SK-N-SH (cell line): ENCODE measurements around the gene SBNO1. TPM values are rescaled to one million over a fixed set of nuclear protein-coding genes. Genes with fewer than 3 reads are reported as not detected.
"Not testable (repeated sequence)": the region's sequence is repeated elsewhere in the genome, so short reads cannot be mapped to it uniquely, and the experiment has no call there.

Experiments
- CTCF ChIA-PET: fragments of 300-600, 350-600 bp; formaldehyde crosslinking; extraction: SDS; loops from one replicate; lab custom pipeline; 2021; lab: Yijun Ruan, JAX
- POLR2A ChIA-PET: fragments of 350-600 bp; sonication (Branson Sonifier 250); formaldehyde crosslinking; extraction: SDS; loops from one replicate; lab custom pipeline; 2020; ENCODE audit warnings: antibody characterized with exemption, inconsistent platforms; lab: Yijun Ruan, JAX
- DNase-seq: peaks from one replicate; pipeline ENCODE4 v3.0.0; 2012
- H2AFZ ChIP-seq: fragments of 200-600 bp; sonication (generic); 2 replicates; pipeline ENCODE4 v1.8.1; 2016; ENCODE audit warnings: antibody characterized with exemption, mild to moderate bottlenecking, low read depth
- H3F3A ChIP-seq: fragments of 200-600 bp; sonication (generic); replicated peaks from 2 replicates; pipeline ENCODE3; 2016; ENCODE audit warnings: antibody characterized with exemption, mild to moderate bottlenecking; ENCODE audit not compliant: insufficient read depth
- H3K27ac ChIP-seq, 2 experiments: fragments of 200-500 bp in 1 of 2; fragments of 200-600 bp in 1 of 2; sonication (Bioruptor generic) in 1 of 2; sonication (generic), shearing (Covaris generic) in 1 of 2; 2 replicates each; pipeline versions ENCODE4 v1.5.1 to v1.6.1; 2014 to 2016; ENCODE audit warnings: low read depth in 2 of 2, inconsistent platforms in 1 of 2, low read length in 1 of 2, mild to moderate bottlenecking in 1 of 2, mixed read lengths in 1 of 2
- H3K27me3 ChIP-seq: fragments of 200-600 bp; sonication (generic), shearing (Covaris generic); 2 replicates; pipeline ENCODE4 v1.6.1; 2016; ENCODE audit warnings: mixed run types; ENCODE audit not compliant: insufficient read depth
- H3K36me3 ChIP-seq, 2 experiments: fragments of 200-500 bp in 1 of 2; fragments of 200-600 bp in 1 of 2; sonication (Bioruptor generic) in 1 of 2; sonication (generic) in 1 of 2; replicated peaks in 1 of 2; 2 replicates each; pipeline versions ENCODE3 to v1.5.1; 2014 to 2016; ENCODE audit warnings: low read length in 1 of 2, mild to moderate bottlenecking in 1 of 2; ENCODE audit not compliant: insufficient read depth in 2 of 2, control insufficient read depth in 1 of 2
- H3K4me1 ChIP-seq, 2 experiments: fragments of 200-500 bp in 1 of 2; fragments of 200-600 bp in 1 of 2; sonication (Bioruptor generic) in 1 of 2; sonication (generic), shearing (Covaris generic) in 1 of 2; 2 replicates each; pipeline versions ENCODE4 v1.5.1 to v1.6.1; 2014 to 2016; ENCODE audit warnings: low read depth in 1 of 2, low read length in 1 of 2, mixed run types in 1 of 2; ENCODE audit not compliant: insufficient read depth in 2 of 2, control insufficient read depth in 1 of 2
- H3K4me2 ChIP-seq: fragments of 200-600 bp; sonication (generic), shearing (Covaris generic); 2 replicates; pipeline ENCODE4 v1.6.1; 2017; ENCODE audit warnings: mixed run types
- H3K4me3 ChIP-seq, 2 experiments: fragments of 200-500 bp in 1 of 2; fragments of 200-600 bp in 1 of 2; sonication (Bioruptor generic) in 1 of 2; sonication (generic), shearing (Covaris generic) in 1 of 2; 2 replicates each; pipeline versions ENCODE4 v1.5.1 to v1.8.1; 2014 to 2016; ENCODE audit warnings: low read depth in 2 of 2, inconsistent platforms in 1 of 2, low read length in 1 of 2, mild to moderate bottlenecking in 1 of 2, mixed read lengths in 1 of 2, moderate library complexity in 1 of 2
- H3K79me2 ChIP-seq: fragments of 200-600 bp; sonication (generic); 2 replicates; pipeline ENCODE4 v1.8.1; 2017; ENCODE audit warnings: mild to moderate bottlenecking; ENCODE audit not compliant: insufficient read depth
- H3K9ac ChIP-seq: fragments of 200-600 bp; sonication (generic); 2 replicates; pipeline ENCODE4 v1.6.1; 2017; ENCODE audit warnings: mixed run types
- H3K9me2 ChIP-seq: fragments of 200-600 bp; sonication (generic); 2 replicates; pipeline ENCODE4 v1.6.1; 2017; ENCODE audit warnings: mixed run types
- H3K9me3 ChIP-seq: fragments of 200-600 bp; sonication (generic); 2 replicates; pipeline ENCODE4 v1.6.1; 2017; ENCODE audit warnings: mixed run types, mild to moderate bottlenecking, moderate library complexity
- H4K20me1 ChIP-seq: fragments of 200-600 bp; sonication (generic); 2 replicates; pipeline ENCODE4 v1.6.1; 2017; ENCODE audit warnings: mild to moderate bottlenecking, mixed run types; ENCODE audit not compliant: insufficient read depth
- EZH2phosphoT487 ChIP-seq: fragments of 200-600 bp; sonication (generic); IDR thresholded peaks from 2 replicates; pipeline ENCODE4 v1.6.1; 2017; ENCODE audit warnings: low read depth, mixed run types, mild to moderate bottlenecking, antibody characterized with exemption, moderate library complexity, borderline replicate concordance
- NFIC ChIP-seq: IDR thresholded peaks from 2 replicates; pipeline ENCODE4 v1.4.0; 2012; ENCODE audit warnings: borderline replicate concordance
- RCOR1 ChIP-seq: fragments of 150-350 bp; IDR thresholded peaks from 2 replicates; pipeline ENCODE4 v1.6.1; 2017; ENCODE audit warnings: antibody characterized with exemption, low read length
- WGBS: methylation state at CpG from one replicate; pipeline ENCODE4 v1.1.6; 2017; ENCODE audit warnings: low lambda C conversion rate; 5-methylcytosine and 5-hydroxymethylcytosine counted together
- polyA plus RNA-seq, 3 experiments: library from polyadenylated mRNA; depleted of rRNA; stranded (reverse); fragments of >200 nt; gene quantifications; 2 replicates each; pipeline ENCODE4 v1.2.3, GENCODE V29; 2012

SBNO1 gene
- polyA plus RNA-seq, 1 of the 3 experiments (the other 2 are of a cell fraction) = 4.5 TPM

DNA sequence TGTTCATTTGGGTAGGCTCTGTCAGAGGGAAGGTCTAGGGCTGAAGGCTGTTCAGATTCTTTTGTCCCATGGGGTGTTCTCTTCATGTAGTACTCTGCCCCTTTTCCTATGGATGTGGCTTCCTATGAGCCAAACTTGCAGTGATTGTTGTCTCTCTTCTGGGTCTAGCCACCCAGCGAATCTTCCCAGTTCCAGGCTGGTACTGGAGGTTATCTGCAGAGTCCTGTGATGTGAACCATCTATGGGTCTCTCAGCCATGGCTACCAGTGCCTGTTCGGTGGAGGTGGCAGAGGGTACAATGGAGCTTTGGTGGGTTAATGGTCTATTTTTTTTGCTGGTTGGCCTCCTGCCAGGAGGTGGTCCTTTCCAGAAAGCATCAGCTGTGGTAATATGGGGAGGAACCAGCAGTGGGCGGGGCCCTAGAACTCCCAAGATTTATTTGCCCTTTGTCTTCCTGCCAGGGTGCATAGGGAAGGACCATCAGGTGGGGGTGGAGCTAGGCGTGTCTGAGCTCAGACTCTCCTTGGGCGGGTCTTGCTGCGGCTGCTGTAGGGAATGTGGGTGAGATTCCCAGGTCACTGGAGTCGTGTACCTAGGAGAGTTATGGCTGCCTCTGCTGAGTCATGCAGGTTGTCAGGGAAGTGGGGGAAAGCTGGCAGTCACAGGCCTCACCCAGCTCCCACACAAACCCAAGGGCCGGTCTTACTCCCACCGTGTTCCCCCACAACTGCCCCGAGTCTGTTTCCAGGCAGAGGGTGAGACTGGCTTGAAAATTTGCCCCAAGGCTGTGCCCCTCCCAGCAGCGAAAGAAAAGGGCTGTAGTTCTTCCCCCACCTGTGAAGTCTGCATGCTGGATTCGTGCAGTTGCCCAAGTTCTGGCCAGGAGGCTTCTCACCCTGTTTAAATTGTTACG, 113.9 kb downstream of the SBNO1 start:
- peaks cover 7% of the 10 kb centered on the region for H3F3A ChIP-seq
- H2AFZ ChIP-seq = no peak overlapping the region
- peaks cover 97% of the 10 kb centered on the region for H3K79me2 ChIP-seq
- peaks cover 16 to 40% of the 10 kb centered on the region in 2 experiments for H3K36me3 ChIP-seq
- no peak overlapping the region for H3K4me2 ChIP-seq
- peaks cover 11% of the 10 kb centered on the region; the same call in 1 of the 2 replicates for H4K20me1 ChIP-seq
- no peaks in the 10 kb centered on the region for H3K27me3 ChIP-seq
- ChIA-PET CTCF (interaction anchor here (1.2 to 2.4 kb wide), 3 partner anchors 9 to 18 kb away, joined by 4 to 6 read pairs (median 5); no protein-coding TSS in a partner anchor), POLR2A (interaction anchor here (1.2 to 1.7 kb wide), 2 partner anchors 17 to 18 kb away, joined by 6 to 7 read pairs; partner anchors contain the start of genes MPHOSPH9 and MTRFR)
- H3K4me1 ChIP-seq = peaks cover 0 to 3% of the 10 kb centered on the region in 2 experiments; a peak in 2 of 4 replicates
- WGBS = 78% methylated on average over 9 of the region's 13 CpGs
- H3K27ac ChIP-seq = no peak overlapping the region; a peak in 1 of 4 replicates
- H3K4me3 ChIP-seq = no peak overlapping the region
- no peaks in the 10 kb centered on the region for H3K9me3 ChIP-seq
- H3K9me2 ChIP-seq = no peaks in the 10 kb centered on the region
- TF ChIP-seq EZH2phosphoT487 = no peak
- no peak for TF ChIP-seq RCOR1
- TF ChIP-seq NFIC = 0 out of 2 replicates have a peak, but pooled peaks have one; percentile 6
- no peak for DNase-seq
- no peak overlapping the region for H3K9ac ChIP-seq

DNA sequence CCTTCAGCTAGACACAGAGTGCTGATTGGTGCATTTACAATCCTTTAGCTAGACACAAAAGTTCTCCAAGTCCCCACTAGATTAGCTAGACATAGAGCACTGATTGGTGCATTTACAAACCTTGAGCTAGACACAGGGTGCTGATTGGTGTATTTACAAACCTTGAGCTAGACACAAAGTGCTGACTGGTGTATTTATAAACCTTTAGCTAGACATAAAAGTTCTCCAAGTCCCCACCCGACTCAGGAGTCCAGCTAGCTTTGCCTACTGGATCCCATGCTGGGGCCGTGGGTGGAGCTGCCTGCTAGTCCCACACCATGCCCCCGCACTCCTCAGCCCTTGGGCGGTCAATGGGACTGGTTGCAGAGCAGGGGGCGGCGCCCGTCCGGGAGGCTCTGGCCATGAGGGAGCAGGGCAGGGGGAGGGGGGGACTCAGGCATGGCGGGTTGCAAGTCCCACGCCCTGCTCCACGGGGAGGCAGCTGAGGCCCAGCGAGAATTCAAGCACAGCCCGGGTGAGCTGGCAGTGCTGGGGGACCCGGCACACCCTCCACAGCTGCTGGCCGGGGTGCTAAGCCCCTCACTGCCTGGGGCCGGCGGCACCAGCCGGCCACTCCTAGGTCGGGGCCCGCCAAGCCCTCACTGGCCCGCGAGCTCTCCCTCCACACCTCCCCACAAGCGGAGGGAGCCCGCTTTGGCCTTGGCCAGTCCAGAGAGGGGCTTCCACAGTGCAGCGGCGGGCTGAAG, 115.5 kb downstream of the SBNO1 start:
- H3K4me1 ChIP-seq, DNase-seq, H3F3A ChIP-seq, H3K9ac ChIP-seq, H3K27ac ChIP-seq, H3K27me3 ChIP-seq, H2AFZ ChIP-seq, H3K4me3 ChIP-seq, H3K9me3 ChIP-seq, H3K9me2 ChIP-seq, H3K4me2 ChIP-seq: not testable (repeated sequence)
- 96% methylated on average over 12 of the region's 26 CpGs for WGBS
- H3K79me2 ChIP-seq = peaks cover 96% of the 10 kb centered on the region
- peaks cover 11 to 34% of the 10 kb centered on the region in 2 experiments for H3K36me3 ChIP-seq
- POLR2A ChIA-PET = interaction anchor here (0.9 to 1.2 kb wide), 2 partner anchors 11 to 16 kb away, joined by 3 to 4 read pairs; partner anchors contain the start of genes MPHOSPH9 and MTRFR
- CTCF ChIA-PET = interaction anchor here (1.3 to 2.2 kb wide), 2 partner anchors 11 kb away, joined by 5 to 17 read pairs; no protein-coding TSS in a partner anchor
- H4K20me1 ChIP-seq = peaks cover 11% of the 10 kb centered on the region; the same call in 1 of the 2 replicates

DNA sequence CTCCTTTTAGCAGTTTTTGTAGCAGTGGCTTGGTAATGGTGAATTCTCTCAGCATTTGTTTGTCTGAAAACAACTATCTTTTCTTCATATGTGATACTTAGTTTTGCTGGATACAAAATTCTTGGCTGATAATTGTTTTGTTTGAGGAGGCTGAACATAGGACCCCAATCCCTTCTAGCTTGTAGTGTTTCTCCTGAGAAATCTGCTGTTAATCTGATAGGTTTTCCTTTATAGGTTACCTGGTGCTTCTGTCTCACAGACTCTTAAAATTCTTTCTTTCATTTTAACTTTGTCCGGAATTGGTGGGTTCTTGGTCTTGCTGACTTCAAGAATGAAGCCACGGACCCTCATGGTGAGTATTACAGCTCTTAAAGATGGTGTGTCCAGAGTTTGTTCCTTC, 116.5 kb downstream of the SBNO1 start:
- H3K27me3 ChIP-seq, H3K4me2 ChIP-seq, H3K4me1 ChIP-seq, H4K20me1 ChIP-seq, H2AFZ ChIP-seq, H3K9ac ChIP-seq, H3F3A ChIP-seq, DNase-seq, H3K9me2 ChIP-seq, H3K27ac ChIP-seq, POLR2A ChIA-PET, H3K4me3 ChIP-seq, H3K9me3 ChIP-seq: not testable (repeated sequence)
- H3K36me3 ChIP-seq = peaks cover 3 to 34% of the 10 kb centered on the region in 2 experiments
- peaks cover 90% of the 10 kb centered on the region for H3K79me2 ChIP-seq
- CTCF ChIA-PET = interaction anchor here (2.2 kb wide), 1 partner anchor 10 kb away, joined by 17 read pairs; no protein-coding TSS in a partner anchor
- 95% methylated on average over 2 of the region's 2 CpGs for WGBS
